HuH-7.5 (cell line): ENCODE results near the gene LILRA5.
"Not testable (repeated sequence)": the region's sequence is repeated elsewhere in the genome, so short reads cannot be mapped to it uniquely, and the experiment has no call there.

Experiments used
- DNase-seq: peaks from one replicate; pipeline ENCODE4 v3.0.0; 2011; ENCODE audit warnings: low spot score

Gene LILRA5

DNA sequence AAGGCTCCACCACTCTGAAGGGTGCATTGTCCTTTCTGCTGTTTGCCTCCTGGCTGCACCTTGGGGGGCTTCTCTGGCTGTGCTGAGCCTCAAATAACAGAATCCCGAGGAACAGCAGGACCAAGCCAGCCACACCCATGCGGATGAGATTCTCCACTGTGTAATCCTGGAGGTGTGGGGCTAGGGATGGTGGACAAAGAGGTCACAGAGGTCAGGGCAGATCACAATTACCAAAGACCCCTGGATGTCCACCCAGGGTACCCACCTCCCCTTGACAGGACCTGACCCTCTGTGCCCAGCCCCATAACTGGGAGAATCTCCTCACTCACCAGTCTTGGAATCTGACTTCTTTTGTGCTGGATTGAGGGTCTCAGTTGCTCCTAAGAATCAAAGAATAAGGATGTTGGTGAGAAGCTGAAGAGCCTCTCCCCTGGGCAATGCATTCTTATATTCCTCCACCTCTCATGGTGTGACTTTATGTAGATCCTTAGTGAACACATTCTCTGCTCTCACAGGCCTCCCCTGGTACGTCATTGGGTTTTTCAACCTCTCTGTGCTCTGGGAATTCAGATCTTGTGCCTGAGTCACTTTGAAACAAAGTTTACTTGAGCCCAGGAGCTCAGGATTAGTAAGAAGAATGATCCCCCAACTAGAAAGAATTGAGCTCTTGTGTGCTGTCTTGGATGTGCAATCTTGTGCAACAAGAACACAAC lies 20.8 kb upstream of the LILRA5 start:
- no peak for DNase-seq

GRCh38 chr19:54332149-54332548 lies 19.2 kb upstream of the LILRA5 start:
- DNase-seq, result no peak

GRCh38 chr19:54331626-54332025 lies 18.7 kb upstream of the LILRA5 start:
- no peak for DNase-seq

- DNase-seq, result no peak
Observed at GRCh38 chr19:54329476-54330165, 16.7 kb upstream of the LILRA5 start.

- DNase-seq, result not testable (repeated sequence)
Observed at GRCh38 chr19:54328781-54329180, 15.8 kb upstream of the LILRA5 start.

- no peak for DNase-seq
Observed at GRCh38 chr19:54325631-54326030, 12.7 kb upstream of the LILRA5 start.

GRCh38 chr19:54325194-54325621 lies 12.2 kb upstream of the LILRA5 start:
- DNase-seq, result peak; percentile 51

DNA sequence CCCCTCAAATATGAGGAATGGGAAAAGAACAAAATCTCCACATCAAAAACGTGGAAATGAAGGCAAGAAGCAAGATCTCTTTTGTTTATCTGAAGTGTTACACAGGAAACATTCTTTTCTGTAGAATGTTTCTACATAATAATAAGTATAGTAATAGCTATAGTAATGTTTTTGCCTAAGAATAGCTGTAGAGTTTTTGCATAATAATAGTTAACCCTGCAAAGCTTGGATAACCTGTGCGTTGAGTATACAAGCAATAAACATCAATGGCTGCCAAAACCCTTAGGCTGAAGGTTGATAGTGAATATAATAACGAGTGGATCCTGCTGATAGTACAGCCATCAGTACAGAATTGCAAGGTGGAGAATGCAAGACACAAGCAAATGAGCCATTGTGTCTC lies 11.1 kb upstream of the LILRA5 start:
- no peak for DNase-seq

- DNase-seq, result not testable (repeated sequence)
Observed at GRCh38 chr19:54322934-54323333, 10.0 kb upstream of the LILRA5 start.

GRCh38 chr19:54322295-54322694 lies 9.3 kb upstream of the LILRA5 start:
- DNase-seq, result not testable (repeated sequence)

DNA sequence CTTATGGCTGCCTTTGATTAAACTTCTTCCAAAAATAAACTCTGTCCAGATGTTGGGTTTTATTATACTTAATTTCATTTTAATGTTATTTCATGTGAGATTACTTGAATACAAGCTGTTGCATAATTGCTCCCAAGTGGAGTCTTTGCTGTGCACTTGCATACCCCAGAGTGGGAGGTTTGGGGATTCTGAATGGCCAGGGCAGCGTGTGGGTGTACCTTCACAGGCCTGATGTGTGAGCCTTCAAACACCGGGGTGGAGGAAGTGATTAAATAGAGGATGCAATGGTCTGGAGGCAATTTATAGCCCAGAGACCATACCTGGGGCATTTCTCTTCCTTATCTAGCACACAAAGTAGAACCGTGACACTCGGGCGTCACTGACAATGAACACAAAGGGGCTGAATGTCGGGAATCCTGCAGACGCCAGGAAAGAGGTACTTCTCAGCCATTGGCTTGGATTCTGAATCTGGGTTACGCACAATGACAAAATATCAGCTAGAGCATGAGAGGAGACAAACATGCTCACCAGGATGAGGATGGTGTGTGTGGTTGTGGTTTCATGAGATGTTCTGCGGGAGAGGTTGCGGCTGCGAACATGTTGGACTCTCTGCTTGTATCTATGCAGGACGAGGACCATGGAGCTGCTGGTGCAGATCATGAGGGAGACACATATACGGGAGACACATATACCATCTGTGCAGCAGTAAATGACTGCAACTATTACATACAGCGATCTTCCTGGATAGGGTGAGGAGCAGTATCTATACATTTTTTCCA lies 7.1 kb upstream of the LILRA5 start:
- DNase-seq, result no peak

GRCh38 chr19:54319049-54319448 lies 6.1 kb upstream of the LILRA5 start:
- no peak for DNase-seq

GRCh38 chr19:54317965-54318240 lies 4.9 kb upstream of the LILRA5 start:
- no peak for DNase-seq

- no peak for DNase-seq
Observed at GRCh38 chr19:54317108-54317964, 4.4 kb upstream of the LILRA5 start.

- no peak for DNase-seq
Observed at GRCh38 chr19:54316746-54317107, 3.8 kb upstream of the LILRA5 start.

GRCh38 chr19:54315956-54316355 lies 3.0 kb upstream of the LILRA5 start:
- DNase-seq, result no peak

DNA sequence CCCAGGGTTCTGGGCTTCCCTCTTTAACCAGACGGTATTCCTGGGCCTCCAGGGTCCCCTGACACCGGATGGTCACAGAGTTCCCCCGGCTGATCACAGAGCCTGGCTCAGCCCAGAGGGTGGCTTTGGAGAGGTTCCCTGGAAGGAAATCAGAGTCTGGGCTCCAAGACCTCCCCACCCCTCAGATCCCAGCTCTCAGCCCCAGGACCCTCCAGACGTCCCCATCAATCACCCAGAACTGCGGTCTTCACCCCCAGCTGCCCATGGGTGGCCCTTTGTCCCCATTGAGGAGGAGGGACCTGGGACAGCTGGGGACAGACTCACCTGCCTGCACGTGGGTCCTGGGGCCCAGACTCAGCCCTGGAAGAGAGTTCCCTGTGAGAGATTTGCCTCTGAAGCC lies 955 bp downstream of the LILRA5 start:
- no peak for DNase-seq

DNA sequence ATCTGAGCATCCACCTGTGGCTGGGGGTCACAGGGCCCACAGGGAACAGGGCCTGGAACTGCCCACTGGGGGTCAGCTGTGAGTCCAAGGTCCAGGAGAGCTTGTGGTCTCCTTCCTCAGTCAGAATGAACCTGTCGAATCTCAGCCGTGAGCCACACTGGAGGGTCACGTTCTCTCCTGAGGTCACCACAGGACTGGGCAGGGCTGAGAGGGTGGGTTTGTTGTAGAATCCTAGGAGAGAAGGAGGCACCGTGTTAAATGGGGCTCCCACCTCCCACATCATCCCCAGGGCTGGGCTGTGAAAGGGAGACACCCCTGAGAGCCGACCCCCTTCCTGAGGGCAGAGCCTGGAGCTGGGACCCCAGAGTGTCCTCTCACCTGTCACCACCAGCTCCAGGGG lies 1.5 kb downstream of the LILRA5 start:
- no peak for DNase-seq

GRCh38 chr19:54310543-54310942 lies 2.4 kb downstream of the LILRA5 start:
- no peak for DNase-seq

DNA sequence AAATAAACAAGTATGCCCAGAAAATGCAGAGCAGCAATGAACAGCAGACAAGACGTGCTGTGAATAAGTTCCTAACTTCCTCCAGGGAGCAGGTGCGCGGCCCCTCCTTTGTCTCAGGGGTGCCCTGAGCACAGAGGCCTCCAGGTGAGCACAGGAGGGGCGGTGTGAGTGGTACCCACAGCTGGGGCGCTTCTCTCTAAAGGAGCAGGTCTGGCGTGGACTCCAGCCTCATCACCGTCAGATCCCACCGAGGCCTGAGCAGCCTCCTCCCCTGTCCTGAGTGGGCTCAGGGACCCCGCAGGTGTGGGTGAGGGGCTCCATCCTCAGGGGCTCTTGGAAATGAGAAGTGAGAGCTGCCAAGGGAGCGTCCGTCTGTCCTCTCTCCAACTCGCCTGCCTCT lies 3.2 kb downstream of the LILRA5 start:
- no peak for DNase-seq

- DNase-seq, result no peak
Observed at GRCh38 chr19:54307389-54308020, 5.5 kb downstream of the LILRA5 start.

- no peak for DNase-seq
Observed at GRCh38 chr19:54305141-54305540, 7.8 kb downstream of the LILRA5 start.
